HG03432 (cell line): ENCODE data around the gene OR2F1.
A peak's percentile ranks its signal among the peaks of the same experiment; 100 is the strongest.

Experiments used
- ATAC-seq: cut with Tn5 transposase; IDR thresholded peaks from one replicate; pipeline ENCODE4 v1.9.1; 2021; ENCODE audit warnings: mild to moderate bottlenecking, moderate library complexity; ENCODE audit not compliant: unreplicated experiment

Gene OR2F1

DNA sequence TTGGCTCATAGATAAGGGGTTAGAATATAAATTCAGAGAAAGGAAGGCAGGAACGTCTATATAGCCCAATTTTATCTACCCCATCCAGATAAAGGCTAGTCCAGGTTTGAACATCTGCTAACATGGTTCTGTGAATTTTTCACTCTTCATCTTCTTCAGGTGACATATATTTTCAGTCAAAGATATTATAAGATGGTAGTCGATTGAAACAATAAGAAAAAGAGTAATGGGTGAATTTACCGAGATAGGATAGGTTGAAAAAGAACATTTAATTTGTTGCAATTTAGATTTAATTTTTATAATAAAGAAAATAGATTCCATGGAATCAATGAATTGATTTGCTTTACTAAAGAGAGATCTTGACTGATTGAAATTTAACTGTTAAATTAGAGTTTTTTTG, at the start of gene OR2F1:
Gene OR2F1 (plus strand): TSS at position 301 of the 400 bp plus-strand sequence. CDS start 5,127 bp downstream, outside the sequence.
- ATAC-seq: no peak

GRCh38 chr7:143905509-143905908, 49.1 kb upstream of the OR2F1 start:
- ATAC-seq: no peak

DNA sequence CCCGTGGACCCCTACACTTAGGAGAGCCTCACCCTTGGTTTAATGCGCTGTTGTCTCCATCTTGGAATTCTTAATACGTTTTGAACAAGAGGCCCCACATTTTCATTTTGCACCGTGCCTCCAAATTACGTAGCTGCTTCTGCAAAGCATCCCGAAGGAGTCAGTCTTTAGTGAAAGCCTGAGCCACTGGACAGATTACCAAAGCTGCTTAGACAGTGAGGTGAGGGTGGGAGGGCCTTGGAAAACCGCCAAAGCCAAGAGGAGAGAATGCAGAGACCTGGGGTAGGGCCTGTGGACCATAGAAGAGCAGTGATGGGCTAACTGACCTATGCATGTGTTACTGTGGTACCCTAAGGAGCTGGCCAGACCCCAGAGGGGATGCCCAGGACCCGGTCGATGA, 48.5 kb upstream of the OR2F1 start:
- no peak for ATAC-seq

- no peak for ATAC-seq
Observed at GRCh38 chr7:143906895-143907294, 47.7 kb upstream of the OR2F1 start.

DNA sequence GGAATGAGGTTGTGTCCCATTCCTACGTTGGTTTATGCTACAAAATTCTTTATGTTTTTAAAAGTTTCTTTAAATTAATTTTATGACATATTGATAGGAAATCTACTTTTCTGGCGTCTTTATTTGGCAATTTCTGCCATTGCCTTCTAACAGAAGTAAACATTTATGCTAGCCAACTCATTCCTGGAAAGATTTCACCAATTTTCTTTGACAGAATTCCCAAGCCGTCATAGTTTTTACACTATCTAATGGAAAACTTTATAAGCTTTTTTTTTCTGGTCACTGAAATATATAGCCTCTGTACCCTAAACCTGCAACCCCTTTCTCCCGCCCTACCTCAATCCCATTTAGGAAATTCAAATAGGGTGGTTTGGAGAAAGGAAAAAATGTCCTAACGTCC, 46.5 kb upstream of the OR2F1 start:
- no peak for ATAC-seq

- ATAC-seq: no peak
Observed at GRCh38 chr7:143909863-143910262, 44.8 kb upstream of the OR2F1 start.

DNA sequence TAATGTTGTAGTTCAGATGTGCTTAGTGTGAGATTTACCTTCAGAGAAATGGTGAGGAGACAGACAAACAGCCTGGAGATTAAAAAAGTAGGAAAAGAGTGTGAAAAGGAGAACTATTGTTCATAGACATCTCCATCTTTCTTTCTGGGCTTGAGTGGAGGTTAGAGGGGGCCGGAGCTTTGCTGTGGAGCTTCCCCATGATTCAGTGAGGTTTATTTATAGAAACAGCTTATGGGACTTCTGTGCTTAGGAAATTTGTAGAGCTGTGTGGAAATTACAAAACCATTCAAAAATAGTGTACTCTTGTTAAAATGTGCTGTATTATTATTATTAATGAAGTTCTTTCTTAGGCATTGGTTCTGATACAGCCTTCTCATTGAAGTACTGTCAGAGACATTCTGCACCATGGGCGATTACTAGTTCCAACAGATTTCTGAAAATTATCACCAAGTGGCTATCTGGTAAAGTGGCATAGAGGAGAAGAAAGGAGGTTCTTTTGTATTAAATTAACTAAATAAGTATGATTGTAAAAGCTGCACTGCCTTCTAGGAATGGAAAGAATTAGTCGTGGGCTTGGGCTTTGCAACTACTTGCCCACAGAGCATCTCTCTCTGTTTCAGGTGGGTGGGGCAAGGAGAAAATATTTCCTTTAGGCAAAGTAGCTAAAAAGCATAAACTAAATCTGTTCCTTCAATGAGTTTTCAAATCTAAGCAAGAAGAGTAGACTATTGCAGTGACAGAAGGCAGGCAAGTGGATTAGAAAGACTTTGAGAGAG, 44.0 kb upstream of the OR2F1 start:
- no peak for ATAC-seq

DNA sequence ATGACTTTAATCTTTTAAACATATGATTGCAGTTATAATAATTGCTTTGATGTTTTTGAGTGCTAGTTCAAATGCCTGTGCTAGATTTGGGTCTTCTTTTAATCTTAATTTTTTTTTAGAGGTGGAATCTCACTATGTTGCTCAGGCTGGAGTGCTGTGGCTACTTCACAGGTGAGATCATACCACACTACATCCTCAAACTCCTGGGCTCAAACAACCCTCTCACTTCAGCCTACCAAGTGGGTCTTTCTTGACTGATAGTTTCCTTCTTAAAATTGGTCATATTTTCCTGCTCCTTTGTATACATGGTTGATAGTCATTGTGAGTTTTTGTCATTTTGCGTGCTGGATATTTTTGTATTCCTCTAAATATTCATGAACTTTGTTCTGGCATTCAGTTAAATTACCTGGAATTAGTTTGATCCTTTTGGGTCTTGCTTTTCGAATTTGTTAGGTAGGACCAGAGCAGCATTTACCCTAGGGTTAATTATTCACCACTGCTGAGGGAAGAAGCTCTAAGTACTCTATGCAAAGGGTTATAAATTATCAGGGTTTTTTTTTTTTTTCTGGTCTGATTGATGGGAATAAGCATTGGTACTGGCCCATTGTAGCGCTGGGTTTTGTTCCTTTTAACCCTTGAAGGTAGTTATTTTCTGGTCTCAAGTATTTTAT, 40.6 kb upstream of the OR2F1 start:
- ATAC-seq: no peak

- no peak for ATAC-seq
Observed at GRCh38 chr7:143914938-143915652, 39.5 kb upstream of the OR2F1 start.

DNA sequence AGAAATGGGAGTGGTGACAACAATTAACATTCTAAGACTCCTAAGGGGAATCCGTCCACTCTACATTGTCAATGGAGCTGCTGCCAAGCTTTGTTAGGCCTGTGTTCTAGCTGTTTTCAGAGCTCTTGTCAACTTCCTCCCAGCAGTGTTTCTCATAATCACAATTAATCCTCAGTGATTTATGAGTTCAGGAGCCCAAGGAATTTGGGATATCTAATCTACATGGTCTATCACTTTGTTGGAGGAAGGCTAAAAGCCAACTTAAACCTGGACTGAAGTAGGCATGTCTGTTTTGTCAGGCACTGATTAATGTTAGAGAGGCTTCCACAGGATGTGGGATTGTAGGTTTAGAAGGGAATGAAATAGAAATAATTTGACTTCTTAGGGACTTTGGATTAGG, 29.8 kb upstream of the OR2F1 start:
- no peak for ATAC-seq

GRCh38 chr7:143929224-143929920, 25.3 kb upstream of the OR2F1 start:
- peak; percentile 83 for ATAC-seq

DNA sequence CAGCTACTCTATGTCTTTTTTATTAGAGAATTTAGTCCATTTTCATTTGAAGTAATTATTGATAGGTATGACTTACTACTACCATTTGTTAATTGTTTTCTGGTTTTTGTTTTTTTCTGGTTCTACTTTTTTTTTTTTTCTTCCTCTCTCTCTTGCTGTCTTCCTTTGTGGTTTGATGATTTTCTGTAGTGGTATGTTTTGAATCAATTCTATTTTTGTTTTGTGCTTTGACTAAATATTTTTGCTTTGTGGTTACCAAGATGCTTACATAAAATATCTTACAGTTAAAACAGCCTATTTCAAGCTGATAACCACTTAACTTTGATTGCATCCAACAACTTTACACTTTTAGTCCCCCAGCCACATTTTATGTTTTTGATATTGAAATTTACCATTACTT, 22.9 kb upstream of the OR2F1 start:
- ATAC-seq: no peak

GRCh38 chr7:143934526-143935325, 19.9 kb upstream of the OR2F1 start, which contains the start of gene OR2F2:
Gene OR2F2 (plus strand): TSS chr7:143935233. CDS start chr7:143935233, 0 bp downstream.
- no peak for ATAC-seq

DNA sequence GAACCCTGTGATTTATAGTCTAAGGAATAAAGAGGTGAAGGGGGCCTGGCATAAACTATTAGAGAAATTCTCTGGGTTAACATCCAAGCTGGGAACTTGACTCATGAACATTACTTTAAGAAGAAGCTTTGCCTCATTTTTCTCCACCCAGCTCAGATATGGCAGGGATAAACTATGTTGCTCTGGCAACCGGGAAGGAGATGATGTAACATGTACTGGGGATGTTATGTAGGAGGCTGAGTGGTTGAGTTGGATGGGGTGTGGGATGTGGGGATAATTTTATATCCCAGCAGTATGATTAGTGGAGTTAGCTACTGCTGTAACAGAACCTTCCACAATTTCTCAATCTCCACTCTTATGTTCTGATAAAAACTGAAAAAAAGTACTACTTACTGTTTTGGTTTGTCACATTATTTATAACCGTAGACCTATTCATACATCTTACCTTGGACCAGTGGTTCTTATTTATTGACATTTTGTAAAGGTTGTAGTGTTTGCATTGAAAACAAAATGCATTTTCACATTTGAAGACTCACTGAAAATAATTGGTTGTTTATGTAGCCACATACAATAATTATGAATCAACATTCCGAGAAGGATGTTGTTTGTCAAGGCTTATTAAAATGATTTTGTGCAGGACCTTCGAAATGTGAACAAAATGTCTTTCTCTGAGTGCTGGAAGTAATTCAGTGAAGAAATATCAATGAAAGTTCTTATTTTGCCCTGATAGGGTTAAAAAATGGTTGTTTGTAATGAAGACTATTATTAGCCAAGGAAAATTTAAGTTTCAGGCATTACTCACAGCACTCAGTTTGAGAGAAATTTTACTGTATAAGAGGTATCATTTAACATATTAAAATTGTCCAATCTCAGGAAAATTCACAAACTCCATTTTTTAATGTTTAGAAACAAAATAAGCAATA, 18.3 kb upstream of the OR2F1 start:
- no peak for ATAC-seq

- ATAC-seq: no peak
Observed at GRCh38 chr7:143938379-143939243, 16.0 kb upstream of the OR2F1 start.

DNA sequence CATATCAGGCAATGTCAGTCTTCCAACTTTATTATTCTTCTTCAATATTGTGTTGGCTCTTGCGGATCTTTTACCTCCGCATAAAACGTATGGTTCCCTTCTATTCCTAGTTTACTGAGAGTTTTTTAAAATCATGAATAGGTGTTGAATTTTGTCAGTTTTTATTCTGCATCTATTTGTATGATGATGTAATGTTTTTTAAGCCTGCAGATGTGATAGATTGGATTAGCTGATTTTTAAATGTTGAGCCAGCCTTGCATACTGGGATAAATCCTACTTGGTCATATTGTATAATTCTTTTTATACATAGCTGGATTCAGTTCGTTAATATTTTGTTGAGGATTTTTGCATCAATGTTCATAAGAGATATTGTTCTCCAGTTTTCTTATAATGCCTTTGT, 9.2 kb upstream of the OR2F1 start:
- no peak for ATAC-seq

- no peak for ATAC-seq
Observed at GRCh38 chr7:143947111-143947510, 7.5 kb upstream of the OR2F1 start.

GRCh38 chr7:143948733-143949132, 5.9 kb upstream of the OR2F1 start:
- no peak for ATAC-seq
